Measurements from ENCODE around the gene OCA2. TPM values are rescaled to one million over a fixed set of nuclear protein-coding genes. Genes with fewer than 3 reads are reported as not detected.

The OCA2 gene
- total RNA-seq, 6 donors from 2014 or later = 0.83 to 6.0 (median 2.0) TPM

- no peak for DNase-seq
- Histone ChIP-seq H3K36me3 (no peaks in the 10 kb centered on the region), H3K27me3 (no peaks in the 10 kb centered on the region), H3K27ac (no peak overlapping the region), H3K9me3 (no peaks in the 10 kb centered on the region), H3K4me1 (peaks cover 0 to 9% (median 3%) of the 10 kb centered on the region in 4 donors), H3K4me3 (no peak overlapping the region)
- ATAC-seq (ENCODE audit: low FRiP score in 2 of 2) = no peak
- TF ChIP-seq POLR2A (IDR thresholded peaks at IDR 0.05) (no peak), POLR2AphosphoS5 (IDR thresholded peaks at IDR 0.05) (no peak), CTCF (IDR thresholded peaks at IDR 0.05) (no peak), EP300 (IDR thresholded peaks at IDR 0.05) (no peak)
- 83 to 90% methylated on average over 2 to 6 of the region's 6 CpGs for WGBS, 2 donors
Observed at GRCh38 chr15:28020644-28021043, 78.5 kb downstream of the OCA2 start.

GRCh38 chr15:28019594-28020309 is 79.4 kb downstream of the OCA2 start:
- DNase-seq = peak in 1 of 2 donors; percentile 49
- H3K27ac ChIP-seq = no peak overlapping the region
- H3K4me3 ChIP-seq = no peak overlapping the region
- TF ChIP-seq POLR2A (IDR thresholded peaks at IDR 0.05) (no peak), CTCF (IDR thresholded peaks at IDR 0.05) (no peak), POLR2AphosphoS5 (IDR thresholded peaks at IDR 0.05) (no peak)
- peaks cover 0 to 9% (median 3%) of the 10 kb centered on the region in 4 donors for H3K4me1 ChIP-seq
- H3K9me3 ChIP-seq = no peaks in the 10 kb centered on the region
- no peaks in the 10 kb centered on the region for H3K27me3 ChIP-seq
- ATAC-seq (ENCODE audit: low FRiP score in 2 of 2) = no peak
- no peaks in the 10 kb centered on the region for H3K36me3 ChIP-seq
- 84 to 88% methylated on average over 10 to 19 of the region's 19 CpGs for WGBS, 2 donors

- Histone ChIP-seq H3K9me3 (no peaks in the 10 kb centered on the region), H3K27me3 (no peaks in the 10 kb centered on the region), H3K4me1 (peaks cover 0 to 9% (median 3%) of the 10 kb centered on the region in 4 donors), H3K4me3 (no peak overlapping the region), H3K36me3 (no peaks in the 10 kb centered on the region), H3K27ac (no peak overlapping the region)
- TF ChIP-seq EP300 (IDR thresholded peaks at IDR 0.05) = no peak
- DNase-seq (peak in 1 of 2 donors; percentile 66), ATAC-seq (ENCODE audit: low FRiP score in 2 of 2) (no peak)
- whole genome bisulfite sequencing, 2 donors = 90 to 93% methylated on average over 22 to 26 of the region's 26 CpGs
Observed at GRCh38 chr15:28018291-28019044, 80.6 kb downstream of the OCA2 start.

DNA sequence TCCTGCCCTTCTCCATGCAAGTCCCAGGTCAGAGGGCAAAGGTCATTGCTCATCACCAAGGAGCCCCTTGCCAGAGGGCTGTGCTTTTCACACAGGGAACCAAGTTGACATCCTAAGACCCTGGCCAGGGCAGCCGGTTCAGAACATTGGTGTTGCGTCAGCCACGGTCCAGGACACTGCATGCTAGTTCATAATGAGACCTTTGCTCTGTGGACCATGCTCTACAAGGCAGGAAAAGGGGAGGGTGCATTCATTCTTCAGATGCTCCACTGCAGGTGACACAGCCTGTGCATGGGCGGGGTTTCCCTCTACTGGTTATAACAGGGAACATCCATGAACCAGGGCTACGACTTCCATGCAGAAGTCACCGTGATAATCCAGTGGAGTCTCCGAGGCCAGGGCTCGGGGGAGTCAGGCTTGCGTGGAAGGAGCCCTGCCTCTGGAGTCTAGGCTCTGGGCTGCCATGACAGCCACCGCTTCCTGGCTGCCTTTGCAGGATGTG is 81.6 kb downstream of the OCA2 start:
- Histone ChIP-seq H3K36me3 (no peaks in the 10 kb centered on the region), H3K27ac (no peak overlapping the region), H3K4me1 (peaks cover 0 to 9% (median 3%) of the 10 kb centered on the region in 4 donors), H3K9me3 (no peaks in the 10 kb centered on the region), H3K27me3 (no peaks in the 10 kb centered on the region), H3K4me3 (no peak overlapping the region)
- DNase-seq = no peak
- no peak for TF ChIP-seq CTCF (IDR thresholded peaks at IDR 0.05)
- no peak for TF ChIP-seq EP300 (IDR thresholded peaks at IDR 0.05)
- no peak for TF ChIP-seq POLR2A (IDR thresholded peaks at IDR 0.05)
- no peak for TF ChIP-seq POLR2AphosphoS5 (IDR thresholded peaks at IDR 0.05)
- no peak for ATAC-seq (ENCODE audit: low FRiP score in 2 of 2)
- WGBS, 2 donors = 80 to 86% methylated on average over 2 to 10 of the region's 10 CpGs

DNA sequence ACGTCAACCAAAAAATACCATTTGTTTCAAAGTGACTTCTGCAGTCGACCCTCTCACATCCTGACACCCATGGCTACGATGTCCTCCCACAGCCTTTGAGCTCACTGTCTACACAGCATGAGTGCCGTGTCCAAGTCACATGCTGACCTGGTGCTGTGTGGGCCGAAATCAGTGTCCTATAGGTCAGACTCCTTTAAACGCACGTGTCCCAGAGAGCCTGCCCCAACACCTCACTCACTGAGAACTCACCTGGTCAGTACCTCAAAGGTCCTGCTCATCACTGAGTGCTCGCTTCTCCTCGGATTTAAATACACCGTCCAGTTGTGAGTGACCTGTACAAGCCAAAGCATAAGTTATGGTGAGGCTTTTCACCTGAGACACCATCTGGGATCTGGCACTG is 83.3 kb downstream of the OCA2 start:
- no peaks in the 10 kb centered on the region for H3K4me1 ChIP-seq
- H3K9me3 ChIP-seq = no peaks in the 10 kb centered on the region
- ATAC-seq (ENCODE audit: low FRiP score in 2 of 2) (no peak), DNase-seq (no peak)
- H3K36me3 ChIP-seq = no peaks in the 10 kb centered on the region
- no peak overlapping the region for H3K4me3 ChIP-seq
- H3K27ac ChIP-seq = no peak overlapping the region
- 88 to 89% methylated on average over 10 of the region's 10 CpGs for WGBS, 2 donors
- TF ChIP-seq POLR2A (IDR thresholded peaks at IDR 0.05) (no peak), POLR2AphosphoS5 (IDR thresholded peaks at IDR 0.05) (no peak), CTCF (IDR thresholded peaks at IDR 0.05) (no peak), EP300 (IDR thresholded peaks at IDR 0.05) (no peak)
- no peaks in the 10 kb centered on the region for H3K27me3 ChIP-seq
